NB4 (cell line): Measurements from ENCODE around the gene ITPK1.

ENCODE experiments used
- TF ChIP-seq, protein P1 (sequence below): IDR thresholded peaks from 2 replicates; pipeline ENCODE4 v1.6.1; 2011; ENCODE audit warnings: low read depth, low read length
- TF ChIP-seq, protein P2 (sequence below): IDR thresholded peaks from one replicate; pipeline ENCODE4 v1.5.1; 2012; ENCODE audit warnings: low read depth, low read length

DNA sequence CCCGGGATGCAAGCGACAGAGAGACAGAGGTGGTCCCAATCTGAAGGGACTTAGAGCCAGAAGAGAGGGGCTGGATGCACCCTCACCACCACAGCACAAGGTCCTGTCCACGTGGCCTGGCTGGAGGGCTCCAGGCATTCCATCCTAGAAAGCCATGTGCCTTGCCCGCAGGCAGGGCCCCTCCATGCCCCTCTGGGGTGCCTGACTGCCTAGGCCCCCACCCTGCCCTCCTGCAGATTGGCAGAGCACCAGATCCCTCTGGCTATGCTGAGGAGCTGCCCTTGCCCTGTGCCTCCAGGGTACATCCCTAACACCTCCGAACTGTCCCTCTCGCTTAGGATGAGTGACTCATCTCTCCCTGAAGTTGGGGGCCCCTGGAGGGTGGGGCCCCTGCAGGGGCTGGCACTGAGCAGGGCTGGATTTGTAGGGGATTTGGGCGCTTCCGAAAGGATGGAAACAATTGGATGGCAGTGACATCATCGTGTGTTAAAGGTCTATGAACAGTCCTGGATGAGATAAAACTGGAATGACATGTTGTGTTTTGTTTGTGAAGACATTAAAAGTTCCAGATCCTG, 141.8 kb downstream of the ITPK1 start:
- TF ChIP-seq, protein P1, sequence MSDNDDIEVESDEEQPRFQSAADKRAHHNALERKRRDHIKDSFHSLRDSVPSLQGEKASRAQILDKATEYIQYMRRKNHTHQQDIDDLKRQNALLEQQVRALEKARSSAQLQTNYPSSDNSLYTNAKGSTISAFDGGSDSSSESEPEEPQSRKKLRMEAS: no peak
- TF ChIP-seq, protein P2, sequence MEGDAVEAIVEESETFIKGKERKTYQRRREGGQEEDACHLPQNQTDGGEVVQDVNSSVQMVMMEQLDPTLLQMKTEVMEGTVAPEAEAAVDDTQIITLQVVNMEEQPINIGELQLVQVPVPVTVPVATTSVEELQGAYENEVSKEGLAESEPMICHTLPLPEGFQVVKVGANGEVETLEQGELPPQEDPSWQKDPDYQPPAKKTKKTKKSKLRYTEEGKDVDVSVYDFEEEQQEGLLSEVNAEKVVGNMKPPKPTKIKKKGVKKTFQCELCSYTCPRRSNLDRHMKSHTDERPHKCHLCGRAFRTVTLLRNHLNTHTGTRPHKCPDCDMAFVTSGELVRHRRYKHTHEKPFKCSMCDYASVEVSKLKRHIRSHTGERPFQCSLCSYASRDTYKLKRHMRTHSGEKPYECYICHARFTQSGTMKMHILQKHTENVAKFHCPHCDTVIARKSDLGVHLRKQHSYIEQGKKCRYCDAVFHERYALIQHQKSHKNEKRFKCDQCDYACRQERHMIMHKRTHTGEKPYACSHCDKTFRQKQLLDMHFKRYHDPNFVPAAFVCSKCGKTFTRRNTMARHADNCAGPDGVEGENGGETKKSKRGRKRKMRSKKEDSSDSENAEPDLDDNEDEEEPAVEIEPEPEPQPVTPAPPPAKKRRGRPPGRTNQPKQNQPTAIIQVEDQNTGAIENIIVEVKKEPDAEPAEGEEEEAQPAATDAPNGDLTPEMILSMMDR: no peak
